Anterior cingulate cortex (tissue), 58 donors: ENCODE data around the gene RNF166.
A peak's percentile ranks its signal among the peaks of the same experiment; 100 is the strongest.

Experiments
- DNase-seq, 58 donors: peaks; one replicate each; lab custom pipeline; 2025; lab: John Stamatoyannopoulos, UW

The RNF166 gene, protein sequence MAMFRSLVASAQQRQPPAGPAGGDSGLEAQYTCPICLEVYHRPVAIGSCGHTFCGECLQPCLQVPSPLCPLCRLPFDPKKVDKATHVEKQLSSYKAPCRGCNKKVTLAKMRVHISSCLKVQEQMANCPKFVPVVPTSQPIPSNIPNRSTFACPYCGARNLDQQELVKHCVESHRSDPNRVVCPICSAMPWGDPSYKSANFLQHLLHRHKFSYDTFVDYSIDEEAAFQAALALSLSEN

DNA sequence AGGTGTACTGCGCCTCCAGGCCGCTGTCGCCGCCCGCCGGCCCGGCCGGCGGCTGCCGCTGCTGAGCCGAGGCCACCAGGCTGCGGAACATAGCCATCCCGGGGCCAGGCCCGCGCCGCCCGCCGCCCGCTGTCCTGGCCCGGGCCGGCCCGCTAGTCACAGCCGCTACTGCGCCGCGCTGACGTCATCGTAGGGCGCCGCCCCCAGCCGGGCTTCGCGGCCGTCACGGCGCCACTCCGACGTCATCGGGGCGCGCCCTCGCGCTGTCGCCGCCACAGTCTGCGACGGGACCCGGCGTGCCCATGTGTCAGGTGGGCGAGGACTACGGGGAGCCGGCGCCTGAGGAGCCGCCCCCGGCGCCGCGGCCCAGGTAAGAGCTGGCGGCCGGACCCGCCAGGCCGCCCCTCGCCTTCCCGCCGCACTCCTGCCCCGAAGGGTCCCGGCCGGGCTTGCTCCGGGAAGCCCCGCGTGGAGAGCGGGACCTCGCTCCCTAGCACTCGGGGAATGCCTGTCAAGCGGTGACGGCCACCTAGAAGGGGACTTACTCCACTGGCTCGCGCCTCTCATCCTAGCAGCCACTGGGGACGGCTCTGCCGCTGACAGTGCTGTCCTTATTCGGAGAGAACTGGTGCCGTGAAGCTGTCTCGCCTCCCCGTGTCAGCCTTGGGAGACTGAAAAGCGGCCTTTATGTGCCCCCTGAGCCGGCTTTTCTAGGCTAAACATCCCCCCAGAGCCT lies at the start of gene RNF166, which contains the start of gene CTU2:
Gene RNF166 (minus strand): TSS at position 180 of the 736 bp plus-strand sequence. CDS start 83 bp downstream, at position 97.
Gene CTU2 (plus strand): TSS at position 275 of the 736 bp plus-strand sequence. CDS start 28 bp downstream, at position 303.
- peak in 57 of 58 donors; percentile 15 to 92 (median 81) for DNase-seq

DNA sequence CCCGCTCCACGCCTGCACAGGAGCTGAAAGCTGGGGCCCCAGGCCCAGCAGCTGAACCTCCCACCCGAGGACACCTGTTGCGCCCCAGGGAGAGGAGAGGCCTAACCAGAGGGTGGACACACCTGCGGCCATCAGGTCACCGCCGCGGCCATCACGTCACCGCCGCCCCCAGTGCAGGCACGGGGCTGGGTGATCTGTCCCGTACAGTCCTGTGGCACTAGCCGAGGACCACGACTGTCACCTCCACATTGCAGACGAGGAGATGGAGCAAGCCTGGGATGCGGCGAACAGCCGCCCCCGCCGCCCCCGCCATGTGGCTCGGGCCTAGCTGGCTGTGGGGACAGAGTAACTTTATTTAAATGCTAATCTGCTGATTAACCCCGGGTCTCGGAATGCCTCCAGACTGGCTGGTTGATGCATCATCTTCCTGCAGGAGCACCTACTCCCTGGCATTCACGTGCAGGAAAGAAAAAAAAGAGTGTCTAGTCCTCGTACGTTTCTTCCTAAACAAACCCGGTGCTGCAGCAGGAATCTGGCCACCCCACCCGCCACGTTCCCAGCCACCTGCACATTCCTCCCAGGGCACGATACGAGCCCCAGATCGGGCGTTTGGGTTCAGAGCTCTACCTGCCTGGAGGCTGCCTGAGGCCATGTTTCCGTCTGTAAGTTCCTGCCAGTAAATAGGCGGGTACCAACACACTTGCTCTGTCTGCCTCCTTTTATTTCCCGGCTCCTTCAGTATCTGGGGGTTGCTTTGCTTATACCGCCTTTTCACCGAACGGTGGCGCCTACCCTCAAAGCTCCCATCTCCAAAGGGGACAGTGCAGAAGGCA lies 48.9 kb upstream of the RNF166 start:
- peak in 10 of 58 donors; percentile 8 to 56 (median 22) for DNase-seq

DNA sequence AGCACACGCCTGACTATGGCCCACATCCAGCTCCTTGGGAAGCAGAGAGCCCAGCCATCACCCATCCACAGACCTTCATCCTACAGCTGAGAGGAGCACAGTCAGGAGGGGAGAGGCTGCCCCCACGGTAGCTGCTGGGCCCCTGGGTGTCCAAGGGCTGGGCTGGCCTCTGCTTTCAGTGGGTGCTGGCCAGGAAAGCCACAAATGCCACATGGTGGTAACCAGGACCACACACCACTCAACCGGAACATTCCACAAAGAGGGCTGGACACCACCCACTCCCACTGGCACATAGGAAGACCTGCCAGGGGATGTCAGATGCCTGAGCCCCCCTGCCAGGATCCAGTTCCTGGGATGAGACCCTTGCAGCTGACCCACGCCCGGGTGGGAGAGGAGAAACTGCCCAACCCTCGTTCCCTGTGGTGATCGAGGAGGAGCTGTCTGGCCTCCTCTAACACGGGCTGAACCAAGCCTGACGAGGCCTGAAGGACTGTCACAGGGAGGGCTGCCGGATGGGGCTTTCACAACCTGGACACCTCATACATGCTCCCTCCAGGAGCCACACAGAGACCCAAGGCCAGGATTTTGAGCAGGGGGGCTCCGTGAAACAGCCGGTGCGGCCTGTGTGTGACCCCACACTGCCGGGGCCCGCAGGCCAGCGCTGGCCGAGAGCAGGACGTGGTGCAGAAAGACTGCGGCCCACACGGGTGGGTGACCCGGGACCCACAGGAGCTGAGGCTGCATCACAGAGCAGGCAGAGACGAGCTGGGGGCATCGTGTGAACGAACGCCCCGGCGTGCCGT lies 48.1 kb upstream of the RNF166 start:
- no peak for DNase-seq

DNA sequence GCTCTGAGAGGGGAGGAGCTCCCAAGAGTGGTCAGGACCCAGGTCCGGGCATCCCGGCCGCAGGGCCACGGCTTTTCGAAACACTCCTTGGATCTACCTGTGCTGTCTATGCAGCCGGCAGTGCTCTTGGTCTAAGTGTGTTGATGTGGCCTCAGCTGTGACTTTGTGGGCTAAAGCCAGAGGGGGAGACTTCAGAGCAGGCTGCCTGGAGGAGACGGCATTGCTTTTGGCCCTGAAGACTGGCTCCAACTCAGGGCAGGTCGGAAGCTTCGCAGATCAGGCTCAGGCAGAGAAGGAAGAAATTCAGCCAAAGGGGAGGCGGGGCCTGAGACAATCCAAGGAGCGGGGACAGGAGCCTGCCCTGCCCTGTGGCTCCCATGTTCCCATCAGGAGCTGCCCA lies 47.4 kb upstream of the RNF166 start:
- no peak for DNase-seq

DNA sequence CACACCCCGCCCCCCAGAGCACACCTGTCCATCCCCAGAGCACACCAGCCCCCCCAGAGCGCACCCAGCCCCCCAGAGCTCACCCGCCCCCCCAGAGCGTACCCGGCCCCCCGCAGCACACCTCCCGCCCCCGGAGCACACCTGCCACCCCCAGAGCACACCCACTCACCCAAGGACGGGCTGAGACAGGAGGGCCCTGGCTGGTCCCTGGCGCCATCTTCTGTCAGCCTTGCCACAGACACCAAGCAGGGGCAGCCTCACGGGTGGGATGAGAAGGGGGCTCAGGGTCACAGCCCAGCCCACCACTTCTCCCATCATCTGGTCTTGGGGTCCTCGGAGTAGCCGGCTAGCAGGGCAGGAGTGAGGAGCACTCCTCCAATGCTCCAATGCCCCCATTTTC lies 47.0 kb upstream of the RNF166 start:
- no peak for DNase-seq

DNA sequence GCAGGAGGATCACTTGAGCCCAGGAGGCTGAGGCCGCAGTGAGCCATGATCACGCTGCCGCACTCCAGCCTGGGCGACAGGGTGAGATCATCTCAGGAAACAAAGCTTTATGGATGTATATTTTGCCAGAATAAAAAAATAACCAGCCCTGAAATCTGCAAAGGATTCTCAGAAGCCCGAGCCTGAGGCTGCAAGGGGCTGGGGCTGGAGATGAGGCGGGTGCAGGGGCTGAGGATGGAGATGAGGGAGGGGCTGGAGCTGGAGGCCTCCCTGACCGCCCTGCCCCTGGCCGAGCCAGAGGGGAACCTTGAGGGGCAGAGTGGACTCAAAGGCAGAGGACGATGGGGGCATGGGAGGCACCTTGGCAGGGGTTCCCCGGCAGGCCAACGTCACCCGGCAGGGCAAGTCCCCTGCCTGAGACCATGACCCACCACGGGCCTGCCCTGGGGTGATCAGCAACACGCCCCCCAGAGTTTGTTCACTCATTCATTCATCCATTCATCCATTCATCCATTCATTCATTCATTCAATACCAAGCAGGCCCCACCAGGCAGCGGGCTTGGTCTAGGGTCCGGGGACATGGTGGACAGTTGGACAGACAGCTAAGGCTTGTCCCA lies 46.3 kb upstream of the RNF166 start:
- DNase-seq = no peak

DNA sequence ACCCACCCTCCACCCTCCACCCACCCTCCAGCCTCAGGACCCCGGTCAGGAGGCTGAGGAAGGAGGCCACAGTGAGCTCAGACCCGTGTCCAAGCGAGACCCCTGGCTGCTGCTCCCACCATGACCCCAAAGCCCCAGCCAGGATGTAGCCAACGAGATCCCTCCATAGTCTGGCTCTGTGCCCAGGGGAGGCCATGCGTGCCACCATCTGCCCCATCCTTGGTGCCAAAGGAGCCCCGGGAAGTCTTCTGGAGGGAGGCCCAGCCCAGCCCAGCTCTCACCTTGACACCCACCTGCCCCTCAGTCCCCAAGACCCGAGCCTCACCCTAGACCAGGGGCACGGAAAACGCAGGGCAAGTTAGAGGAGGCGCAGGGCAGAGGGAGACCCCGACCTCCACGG lies 44.6 kb upstream of the RNF166 start:
- no peak for DNase-seq

DNA sequence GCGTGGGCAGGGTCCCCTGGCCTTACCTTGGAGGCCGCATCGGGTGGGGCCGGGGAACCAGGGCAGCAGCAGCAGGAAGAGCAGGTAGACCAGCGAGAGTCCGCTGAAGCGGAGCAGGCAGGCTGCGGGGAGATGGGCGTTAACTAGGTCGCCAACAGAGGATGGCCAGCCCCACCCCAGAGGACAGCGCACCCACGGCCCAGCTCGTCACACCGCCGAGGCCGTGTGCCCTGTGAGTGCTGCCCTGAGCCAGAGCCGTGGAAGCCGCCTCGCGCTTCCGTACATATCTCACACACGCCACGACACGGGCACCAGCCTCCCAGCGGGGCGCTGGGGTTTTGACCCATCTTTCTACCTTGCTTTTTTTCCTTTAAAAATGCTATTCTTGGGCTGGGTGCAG lies 43.1 kb upstream of the RNF166 start:
- no peak for DNase-seq

DNA sequence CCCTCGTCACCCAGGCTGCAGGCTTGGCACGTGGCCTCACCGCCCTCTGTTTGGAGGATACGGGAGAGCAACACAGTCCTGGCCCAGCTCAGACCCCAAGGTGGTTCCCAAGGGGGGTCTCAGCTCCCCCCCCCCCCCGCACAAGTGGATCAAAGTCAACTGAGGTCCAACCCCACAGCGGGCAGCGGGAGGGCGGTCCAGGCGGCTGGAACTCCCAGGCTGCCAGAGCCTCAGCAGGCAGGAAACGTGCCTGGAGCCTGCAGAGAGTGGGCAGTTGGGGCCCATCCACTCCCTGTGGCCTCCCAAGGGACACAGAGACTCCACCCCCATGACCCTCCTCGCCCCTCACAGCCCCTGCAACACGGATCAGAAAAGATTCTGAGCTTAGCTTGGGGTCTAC lies 42.2 kb upstream of the RNF166 start:
- DNase-seq = no peak

DNA sequence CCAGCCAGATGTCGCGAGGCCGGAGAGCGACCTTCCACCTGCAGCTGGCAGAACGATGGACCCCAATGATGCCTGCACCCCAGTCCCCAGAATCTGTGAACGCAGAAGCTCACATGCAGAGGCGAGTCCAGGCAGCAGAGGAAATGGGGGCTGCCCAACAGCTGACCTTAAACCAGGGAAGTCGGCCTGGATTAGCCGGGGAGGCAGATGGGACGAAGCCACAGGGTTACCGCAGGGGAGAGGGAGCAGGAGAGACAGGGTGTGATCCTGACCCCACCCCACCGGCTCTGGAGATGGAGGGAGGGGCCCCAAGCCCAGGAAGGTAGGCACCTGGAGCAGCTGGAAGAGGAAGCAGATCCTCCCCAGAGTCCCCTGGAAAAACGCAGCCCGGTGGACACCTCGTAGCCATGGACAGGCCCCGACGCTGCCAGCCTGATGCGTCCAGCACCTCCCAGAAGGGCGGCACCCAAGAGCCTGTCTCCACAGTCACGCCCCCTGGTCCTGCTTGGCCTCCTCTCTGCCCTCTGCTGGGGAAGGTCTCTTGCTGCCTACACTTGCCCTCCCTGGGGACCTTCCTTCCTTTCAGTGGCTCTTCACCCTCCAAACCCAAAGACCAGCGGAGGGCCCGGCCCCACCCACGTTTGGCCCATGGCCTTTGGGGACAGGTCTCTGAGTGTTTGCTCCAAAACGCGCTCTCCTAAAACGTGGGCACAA lies 41.5 kb upstream of the RNF166 start:
- no peak for DNase-seq

DNA sequence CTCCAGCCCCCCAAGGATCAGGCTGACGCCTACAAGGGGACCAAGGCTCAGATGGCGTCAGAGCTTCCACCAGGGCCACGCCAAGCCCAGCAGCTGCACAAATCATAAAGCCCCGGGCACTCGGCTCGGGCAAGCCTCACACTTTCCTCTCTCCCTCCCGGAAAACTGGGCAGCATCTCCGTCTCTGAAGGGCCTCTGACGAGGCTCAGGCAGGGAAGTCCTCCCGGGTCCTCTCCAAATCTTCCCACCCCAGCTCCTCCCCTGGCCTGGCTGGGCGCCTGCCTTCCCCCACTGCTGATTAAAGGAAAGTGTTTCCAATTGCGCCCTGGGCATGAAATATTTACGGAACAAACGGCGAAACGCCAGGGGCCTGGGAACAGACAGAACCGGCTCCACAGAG lies 40.3 kb upstream of the RNF166 start:
- peak in 4 of 58 donors; percentile 10 to 30 (median 18) for DNase-seq

DNA sequence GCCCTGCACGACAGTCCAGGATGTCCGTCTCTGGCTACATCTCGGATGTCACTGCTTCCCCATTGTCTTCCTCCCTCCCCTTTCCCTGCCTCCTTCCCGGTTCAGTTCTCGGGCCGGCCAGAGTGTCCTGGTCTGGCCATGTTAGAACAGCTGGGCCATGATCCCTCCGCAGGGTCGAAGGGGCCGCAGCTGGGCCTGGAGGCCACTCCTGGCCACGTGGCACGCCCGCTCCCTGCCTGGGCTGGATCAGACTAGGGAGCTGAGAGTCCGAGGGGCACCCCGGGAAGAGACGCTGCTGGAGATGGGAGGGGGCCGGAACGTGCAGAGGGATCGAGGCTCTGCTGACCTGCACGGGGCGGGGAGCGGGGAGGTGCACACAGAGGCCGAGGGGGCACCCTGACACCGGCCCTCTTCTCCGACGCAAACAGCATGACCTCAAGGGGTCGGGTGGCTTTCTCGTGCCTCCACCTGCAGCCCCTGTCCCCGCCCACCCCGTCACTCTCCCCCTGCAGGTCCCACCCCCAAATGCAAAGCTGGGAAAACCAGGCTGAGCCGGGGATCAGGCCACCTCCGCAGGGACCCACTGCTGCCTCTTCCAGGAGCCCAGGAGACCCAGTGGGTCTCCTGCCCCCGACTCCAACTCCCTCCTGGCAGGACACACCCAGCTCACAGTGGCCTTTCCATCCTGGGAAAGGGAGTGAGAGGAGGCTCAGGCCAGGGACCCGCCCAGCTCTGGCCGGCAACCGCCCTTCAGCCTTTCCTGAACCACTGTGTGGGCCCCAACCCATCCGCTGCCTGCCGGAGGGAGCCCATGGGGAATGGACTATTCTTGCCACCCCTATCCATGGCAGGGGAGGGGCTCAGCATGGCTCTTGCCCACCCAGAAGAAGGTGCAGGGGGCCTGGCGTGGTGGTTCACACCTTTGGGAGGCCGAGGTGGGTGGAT lies 38.6 kb upstream of the RNF166 start:
- no peak for DNase-seq

DNA sequence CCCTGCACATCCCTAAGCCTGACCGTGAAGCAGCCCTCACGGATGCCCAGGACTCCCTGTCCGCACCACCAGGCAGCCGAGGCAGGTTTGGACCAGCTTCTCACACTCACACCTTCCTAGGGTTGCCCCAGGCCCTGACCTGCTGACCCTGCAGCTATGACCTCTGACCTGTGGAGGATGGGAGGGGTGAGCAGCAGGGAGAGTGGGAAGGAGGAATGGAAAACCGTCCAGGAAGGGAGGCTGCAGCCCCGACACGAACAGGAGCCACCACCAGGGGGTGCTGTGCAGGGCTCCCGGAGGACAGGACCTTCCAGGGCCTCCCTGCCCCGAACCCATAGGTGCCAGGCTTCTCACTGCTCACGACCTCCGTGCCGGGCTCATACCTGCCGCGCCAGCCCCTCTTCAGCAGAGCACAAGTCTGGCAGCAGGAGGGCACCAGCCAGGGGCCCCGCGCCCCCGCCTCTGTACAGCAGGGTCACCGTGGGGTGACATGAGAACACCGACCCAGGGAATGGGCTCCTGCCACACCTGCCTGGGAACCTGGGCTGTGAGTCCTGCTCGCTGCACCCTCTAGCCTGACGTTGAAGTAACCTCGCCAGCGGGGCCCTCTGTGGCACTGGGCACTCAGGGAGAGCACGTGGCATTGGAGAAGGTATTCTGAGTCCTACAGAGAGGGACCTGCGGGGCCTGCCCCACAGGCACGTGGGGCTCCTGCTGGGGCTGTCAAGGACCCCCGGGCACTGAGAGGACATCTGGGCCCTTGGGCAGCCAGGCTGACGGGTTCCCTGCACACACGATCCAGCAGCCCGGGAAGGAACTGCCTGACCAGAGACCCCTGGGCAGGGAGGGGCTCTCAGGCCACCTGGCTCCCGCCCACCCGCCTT lies 37.7 kb upstream of the RNF166 start:
- DNase-seq = peak in 48 of 58 donors; percentile 5 to 78 (median 37)

DNA sequence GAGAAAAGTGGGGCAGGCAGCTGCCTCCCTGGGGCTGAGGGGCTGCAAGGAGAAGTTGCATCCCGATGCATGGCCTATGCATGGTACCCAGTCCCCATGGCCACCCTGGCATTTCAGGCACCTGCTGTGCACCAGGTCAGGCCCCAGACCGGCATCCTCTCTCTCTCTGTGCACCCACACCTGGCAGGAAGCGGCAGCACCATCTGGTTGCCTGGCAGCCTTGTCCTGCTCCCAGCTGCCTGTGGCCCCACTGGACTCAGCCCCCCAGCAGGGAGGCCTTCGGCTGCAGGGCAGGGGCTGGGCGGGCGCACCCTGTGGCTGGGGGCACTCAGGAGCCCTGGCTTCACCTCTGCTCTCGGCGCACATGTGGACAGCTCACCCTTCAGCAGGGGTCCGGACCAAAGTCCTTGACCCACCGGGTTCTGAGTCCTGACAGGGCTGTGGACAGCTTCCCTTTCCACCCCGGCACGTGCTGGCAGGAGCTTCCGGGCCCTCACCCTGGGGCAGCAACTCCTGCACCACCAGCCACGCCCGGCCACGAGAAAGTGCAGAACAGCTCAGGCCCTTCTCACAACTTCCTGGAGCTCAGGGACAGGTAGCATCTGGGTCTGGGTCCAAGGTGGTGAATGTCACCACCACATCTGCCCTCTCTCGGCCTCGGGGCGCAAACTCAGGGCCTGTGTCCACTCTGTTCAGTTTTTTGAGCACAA lies 36.8 kb upstream of the RNF166 start:
- DNase-seq = no peak

DNA sequence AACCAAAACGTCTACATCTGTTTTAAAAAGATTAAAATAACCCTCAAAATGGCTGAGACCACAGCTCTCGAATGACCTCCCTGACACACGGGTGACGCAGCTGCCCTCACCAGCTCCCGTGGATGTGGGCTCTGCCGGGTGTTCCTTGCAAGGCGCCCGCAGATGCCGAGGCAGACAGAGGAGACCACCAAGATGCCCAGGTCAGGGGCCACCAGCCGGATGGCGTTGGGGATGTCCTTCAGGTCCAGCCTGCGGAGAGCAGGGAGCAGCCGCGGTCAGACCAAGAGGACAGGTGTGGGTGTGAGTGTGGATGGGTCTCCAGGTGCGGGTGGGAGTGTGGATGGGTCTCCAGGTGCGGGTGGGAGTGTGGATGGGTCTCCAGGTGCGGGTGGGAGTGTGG lies 35.2 kb upstream of the RNF166 start:
- DNase-seq = no peak

DNA sequence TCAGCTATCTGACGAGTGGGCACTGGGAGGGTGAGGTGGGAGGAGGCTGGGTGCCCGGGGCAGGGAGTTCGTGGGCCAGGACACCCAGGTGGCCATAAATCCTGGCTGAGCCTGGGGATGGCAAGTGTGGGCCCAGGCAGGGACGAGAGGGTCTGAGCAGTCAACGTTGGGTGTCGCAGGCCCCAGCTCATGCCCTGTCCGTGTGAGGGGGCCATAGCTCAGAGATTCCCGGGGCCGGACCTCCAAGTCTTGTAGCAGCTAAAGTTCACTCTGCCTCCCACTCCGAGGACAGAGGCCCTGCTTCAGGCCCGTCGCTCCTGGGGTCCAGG lies 34.5 kb upstream of the RNF166 start:
- no peak for DNase-seq
